ENCODE results near the gene FLOT2. TPM values are rescaled to one million over a fixed set of nuclear protein-coding genes. Genes with fewer than 3 reads are reported as not detected.
A peak's percentile ranks its signal among the peaks of the same experiment; 100 is the strongest.

Gene FLOT2
- total RNA-seq, 4 donors from 2014 or later, result 44.8 to 81.8 (median 65.2) TPM

DNA sequence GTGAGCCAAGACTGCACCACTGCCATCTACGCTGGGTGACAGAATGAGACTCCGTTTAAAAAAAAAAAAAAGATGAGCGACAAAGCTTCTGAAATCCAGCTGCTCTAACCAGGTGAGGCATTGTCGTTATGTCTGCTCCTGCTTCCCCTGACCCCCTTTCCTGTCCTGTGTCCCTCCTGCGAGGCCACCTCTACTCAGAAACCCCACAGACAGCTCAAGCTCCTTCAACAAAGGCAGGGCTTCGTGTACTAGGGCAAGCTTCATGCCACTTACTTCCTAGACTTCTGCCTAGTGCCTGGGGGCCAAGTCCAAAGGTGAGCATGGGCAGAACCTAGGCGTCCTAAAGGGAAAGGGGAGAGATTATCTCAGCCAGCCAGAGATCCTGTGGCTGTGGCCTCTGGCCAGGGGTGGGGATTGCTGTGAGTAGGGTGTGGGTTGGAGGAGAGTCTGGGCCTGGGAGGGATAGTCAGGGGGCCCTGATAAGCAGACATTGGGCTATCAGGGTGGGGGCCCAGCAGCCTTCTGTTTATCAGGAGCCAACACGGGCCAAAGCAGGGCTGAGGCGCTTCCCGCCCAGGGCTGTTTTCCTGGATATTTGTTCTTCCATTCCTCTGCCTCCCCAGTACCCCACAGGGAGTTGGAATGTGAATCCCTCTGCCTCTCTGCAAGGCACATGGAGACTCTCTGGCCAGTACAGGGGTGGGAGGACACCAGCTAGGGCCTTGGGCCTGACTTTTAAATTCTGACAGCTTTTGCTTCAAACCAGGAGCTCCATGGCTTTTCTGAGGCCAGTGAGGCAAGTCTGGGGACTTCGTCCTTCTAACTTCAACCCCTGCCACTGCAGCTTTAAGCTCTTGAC lies 32.3 kb downstream of the FLOT2 start:
- H3K9me3 ChIP-seq, result no peaks in the 10 kb centered on the region
- intact Hi-C loops (cut with DNase I), result no loop called here
- peak overlapping the region in 1 of 4 donors; percentile 49 for H3K27ac ChIP-seq

DNA sequence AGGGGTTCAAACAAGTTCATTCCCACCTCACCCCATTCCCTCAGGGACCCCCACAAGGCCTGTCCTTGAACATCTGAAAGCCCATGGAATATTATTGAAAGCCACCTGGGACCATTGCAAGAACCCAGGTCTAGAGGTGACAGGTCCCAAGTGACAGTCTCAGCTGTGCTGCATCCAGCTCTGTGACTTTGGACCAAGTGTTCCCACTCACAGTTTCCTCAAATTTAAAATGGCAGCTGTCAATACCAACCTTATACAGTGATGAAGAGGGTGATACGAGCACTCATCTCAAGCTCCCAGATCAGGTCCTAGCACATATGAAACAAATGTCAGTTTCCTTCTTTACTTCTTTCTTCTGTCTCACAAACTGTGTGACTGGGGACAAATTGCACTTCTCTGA lies 33.6 kb downstream of the FLOT2 start:
- H3K27ac ChIP-seq, result no peak overlapping the region
- intact Hi-C loops (cut with DNase I), result no loop called here
- WGBS, 2 donors, result 94 to 100% methylated on average over 1 of the region's 1 CpG
- H3K4me1 ChIP-seq, result peaks cover 0 to 16% (median 0%) of the 10 kb centered on the region in 3 donors
- no peak overlapping the region for H3K4me3 ChIP-seq
- H3K36me3 ChIP-seq, result peaks cover 7 to 29% (median 13%) of the 10 kb centered on the region in 3 donors
- DNase-seq, result no peak
- no peaks in the 10 kb centered on the region for H3K27me3 ChIP-seq
- TF ChIP-seq CTCF (IDR thresholded peaks at IDR 0.05), result no peak
- no peak for TF ChIP-seq POLR2A (IDR thresholded peaks at IDR 0.05)
- H3K9me3 ChIP-seq, result no peaks in the 10 kb centered on the region

More for the DNA sequence above, 32.3 kb downstream of the FLOT2 start:
- peaks cover 0 to 16% (median 0%) of the 10 kb centered on the region in 3 donors for H3K4me1 ChIP-seq
- no peaks in the 10 kb centered on the region for H3K27me3 ChIP-seq
- no peak for DNase-seq
- TF ChIP-seq POLR2A (IDR thresholded peaks at IDR 0.05), result no peak
- H3K36me3 ChIP-seq, result peaks cover 5 to 17% (median 8%) of the 10 kb centered on the region in 3 donors
- no peak overlapping the region for H3K4me3 ChIP-seq
- 80 to 82% methylated on average over 6 to 11 of the region's 11 CpGs for WGBS, 2 donors

DNA sequence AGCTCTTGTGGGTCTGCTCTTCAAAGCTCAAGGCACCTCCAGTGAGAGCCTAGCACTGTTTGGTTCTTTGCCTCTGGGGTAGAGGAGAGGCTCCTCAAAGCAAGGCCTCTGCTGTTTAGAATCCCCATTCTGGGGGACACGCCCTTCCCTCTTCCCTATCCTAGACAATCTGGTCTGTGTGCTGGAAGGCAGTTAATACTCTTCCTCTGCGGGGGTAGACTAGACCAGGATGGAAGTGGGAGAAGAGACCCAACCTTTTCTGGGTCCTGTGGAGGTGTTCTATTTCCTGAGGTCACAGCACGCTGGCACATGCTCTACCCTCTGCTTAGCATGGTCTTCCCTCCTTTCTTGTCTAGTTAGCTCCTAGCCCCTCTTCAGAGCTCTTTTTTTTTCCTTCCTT lies 35.0 kb downstream of the FLOT2 start:
- no peaks in the 10 kb centered on the region for H3K9me3 ChIP-seq
- no peak for DNase-seq
- TF ChIP-seq CTCF (IDR thresholded peaks at IDR 0.05) (no peak), POLR2A (IDR thresholded peaks at IDR 0.05) (no peak)
- H3K4me1 ChIP-seq, result peaks cover 0 to 16% (median 0%) of the 10 kb centered on the region in 3 donors
- H3K27me3 ChIP-seq, result no peaks in the 10 kb centered on the region
- 92 to 95% methylated on average over 2 of the region's 3 CpGs for WGBS, 2 donors
- intact Hi-C loops (cut with DNase I), result no loop called here
- peaks cover 21 to 43% (median 27%) of the 10 kb centered on the region in 3 donors for H3K36me3 ChIP-seq
- H3K27ac ChIP-seq, result no peak overlapping the region
- no peak overlapping the region for H3K4me3 ChIP-seq

DNA sequence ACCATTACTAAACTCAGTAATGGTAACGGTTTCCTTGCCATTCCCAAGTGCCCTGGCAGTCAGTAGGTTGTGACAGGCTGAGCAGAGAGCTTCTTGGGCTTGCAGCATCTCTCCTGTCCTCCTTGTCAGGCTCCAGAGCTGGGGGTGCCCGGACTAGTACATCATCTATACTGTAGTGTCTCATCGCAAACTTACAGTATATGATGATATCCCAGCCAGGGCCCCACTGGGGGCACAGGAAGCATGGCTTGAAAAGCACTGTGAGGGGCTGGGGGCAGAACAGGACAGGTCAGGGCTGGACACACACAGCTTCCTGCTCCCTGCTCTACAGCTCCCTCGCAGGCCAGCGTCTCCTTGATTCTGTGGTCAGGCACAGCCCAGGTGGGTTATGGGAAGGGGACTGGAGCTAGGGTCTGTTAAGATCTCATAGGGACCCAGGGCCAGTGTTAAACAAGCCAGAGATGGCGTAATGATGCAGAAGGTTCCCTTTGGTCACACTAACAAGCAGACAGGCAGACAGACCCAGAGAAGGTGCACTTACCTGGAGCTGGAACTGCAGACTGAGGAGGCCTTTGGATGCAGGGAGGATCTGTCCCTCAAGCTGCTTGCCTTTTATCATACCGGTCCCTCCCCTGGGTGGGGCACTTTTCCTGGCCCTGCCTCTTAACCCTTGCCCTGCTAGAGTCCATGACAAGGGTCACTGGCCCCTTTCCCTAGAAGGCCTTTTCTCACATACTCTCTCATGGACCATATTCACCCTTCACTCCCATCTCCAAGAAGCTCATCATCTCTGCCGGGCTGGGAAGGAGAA lies 35.9 kb downstream of the FLOT2 start:
- DNase-seq, result no peak
- Histone ChIP-seq H3K4me3 (no peak overlapping the region), H3K27ac (no peak overlapping the region), H3K9me3 (no peaks in the 10 kb centered on the region), H3K27me3 (no peaks in the 10 kb centered on the region), H3K36me3 (peaks cover 24 to 53% (median 27%) of the 10 kb centered on the region in 3 donors), H3K4me1 (peaks cover 0 to 12% (median 0%) of the 10 kb centered on the region in 3 donors)
- 71 to 86% methylated on average over 6 to 8 of the region's 8 CpGs for WGBS, 2 donors
- intact Hi-C loops (cut with DNase I), result no loop called here
- no peak for TF ChIP-seq POLR2A (IDR thresholded peaks at IDR 0.05)
- no peak for TF ChIP-seq CTCF (IDR thresholded peaks at IDR 0.05)

- intact Hi-C loops (cut with DNase I), result no loop called here
- 93 to 96% methylated on average over 3 to 4 of the region's 4 CpGs for WGBS, 2 donors
- H3K27ac ChIP-seq, result no peak overlapping the region
- no peaks in the 10 kb centered on the region for H3K9me3 ChIP-seq
- H3K4me1 ChIP-seq, result peaks cover 3 to 8% (median 4%) of the 10 kb centered on the region in 3 donors
- H3K36me3 ChIP-seq, result peaks cover 24 to 59% (median 27%) of the 10 kb centered on the region in 3 donors
- no peak for DNase-seq
- no peaks in the 10 kb centered on the region for H3K27me3 ChIP-seq
- TF ChIP-seq CTCF (IDR thresholded peaks at IDR 0.05) (no peak), POLR2A (IDR thresholded peaks at IDR 0.05) (no peak)
- no peak overlapping the region for H3K4me3 ChIP-seq
Measured at GRCh38 chr17:28860363-28860808, 37.1 kb downstream of the FLOT2 start.

All from esophagus squamous epithelium (tissue), 5 donors.